ENCODE results near the gene TTLL10. TPM values are rescaled to one million over a fixed set of nuclear protein-coding genes. Genes with fewer than 3 reads are reported as not detected.

The TTLL10 gene
- total and polyA plus RNA-seq, 2 of the 4 experiments (the other 2 are of a cell fraction) = not detected

GRCh38 chr1:1232796-1233566, 59.3 kb downstream of the TTLL10 start:
- WGBS, 2 experiments (ENCODE audit: extremely low coverage in 2 of 2, insufficient read length in 1 of 2) = 86% methylated on average over 58 of the region's 98 CpGs; no CpG with 5 or more reads in 1 of the 2 experiments
- Histone ChIP-seq H3K27ac (ENCODE audit: insufficient read depth, low read length) (no peak overlapping the region; the same call in 1 of the 2 replicates), H2AFZ (replicated peaks; ENCODE audit: low read length, poor library complexity) (peak overlapping the region; percentile 83), H3K14ac (replicated peaks; ENCODE audit: low read depth, low read length) (no peak overlapping the region), H4K5ac (ENCODE audit: low read depth, low read length) (peak overlapping the region; percentile 91; the same call in 1 of the 2 replicates), H3K23ac (ENCODE audit: low read depth, low read length) (no peak overlapping the region), H3K9me3 (ENCODE audit: control insufficient read depth, insufficient read depth, low read length) (peaks cover 3% of the 10 kb centered on the region), H3K36me3 (ENCODE audit: control insufficient read depth, insufficient read depth, low read length) (peaks cover 11% of the 10 kb centered on the region), H3K18ac (ENCODE audit: low read depth, low read length) (no peak overlapping the region), H3K4me3 (ENCODE audit: insufficient read depth, low read depth, low read length) (peak overlapping the region; percentile 42; the same call in 1 of the 2 replicates), H2BK20ac (ENCODE audit: low read depth, low read length) (no peak overlapping the region), H3K4me2 (ENCODE audit: low read depth, low read length) (peak overlapping the region; percentile 71), H3K56ac (ENCODE audit: extremely low read depth, insufficient read depth, low read length) (no peak overlapping the region), H3K9ac (ENCODE audit: low read depth, low read length) (no peak overlapping the region), H3K9me1 (ENCODE audit: insufficient read depth, low read length) (peaks cover 6% of the 10 kb centered on the region), H2BK15ac (ENCODE audit: low read depth, low read length) (no peak overlapping the region), H3K27me3 (ENCODE audit: control insufficient read depth, insufficient read depth, low read length) (no peaks in the 10 kb centered on the region), H2BK5ac (ENCODE audit: low read depth, low read length, poor library complexity, severe bottlenecking) (no peak overlapping the region), H4K8ac (ENCODE audit: low read depth in 2 of 2, low read length in 2 of 2) (peak overlapping the region; percentile 96 to 100; a peak in 3 of 4 replicates), H2BK120ac (ENCODE audit: low read depth, low read length) (no peak overlapping the region), H3K4me1 (ENCODE audit: control insufficient read depth, insufficient read depth, low read length) (peaks cover 24% of the 10 kb centered on the region), H4K20me1 (ENCODE audit: insufficient read depth, low read length) (peaks cover 18% of the 10 kb centered on the region), H3K4ac (ENCODE audit: low read depth, low read length) (peak overlapping the region; percentile 74; the same call in 1 of the 2 replicates), H2AK5ac (ENCODE audit: low read depth, low read length) (peak overlapping the region; percentile 99; the same call in 1 of the 2 replicates), H3K79me1 (ENCODE audit: low read depth in 1 of 2, low read length in 2 of 2) (peaks cover 12 to 64% of the 10 kb centered on the region in 2 experiments; a peak in 3 of 4 replicates), H2AK9ac (replicated peaks; ENCODE audit: low read depth, low read length, poor library complexity) (peak overlapping the region; percentile 95), H4K91ac (ENCODE audit: insufficient read depth, low read depth, low read length) (peak overlapping the region; percentile 79; the same call in 1 of the 2 replicates)
- ChIA-PET CTCF (no interaction called here), POLR2A (ENCODE audit: unreplicated experiment) (no interaction called here)
- BruUV-seq (replicated peaks) = no TSS peak
- ATAC-seq (ENCODE audit: low read depth) = no peak
- intact Hi-C loops (cut with micrococcal nuclease) = loop anchor here (5.0 kb wide), 1 partner anchor 251 kb away; the partner anchor contains the start of gene PERM1
- in situ Hi-C loops (cut with MboI; ENCODE audit: low sequenced_read_pairs) = no loop called here
- dilution Hi-C loops (cut with HindIII; ENCODE audit: low sequenced_read_pairs, unreplicated experiment) = no loop called here
- DNase-seq = no peak
- TF ChIP-seq ELK1 (IDR thresholded peaks at IDR 0.05; ENCODE audit: borderline replicate concordance, low read depth, low read length) = no peak
- TF ChIP-seq BHLHE40 (IDR thresholded peaks at IDR 0.05; ENCODE audit: low read depth, low read length) = no peak
- no peak for TF ChIP-seq CEBPB (IDR thresholded peaks at IDR 0.05; ENCODE audit: low read depth, low read length)
- no peak for TF ChIP-seq NFE2L2 (IDR thresholded peaks at IDR 0.05; ENCODE audit: low read depth, low read length)
- no peak for TF ChIP-seq MXI1 (IDR thresholded peaks at IDR 0.05; ENCODE audit: borderline replicate concordance, low read depth, low read length)
- TF ChIP-seq POLR2A (IDR thresholded peaks at IDR 0.05; ENCODE audit: low read depth, low read length) = no peak
- TF ChIP-seq CTCF (conservative IDR thresholded peaks at IDR 0.05; ENCODE audit: low read depth, low read length) = no peak
